ENCODE results near the gene KLK1. TPM values are rescaled to one million over a fixed set of nuclear protein-coding genes. Genes with fewer than 3 reads are reported as not detected.
A peak's percentile ranks its signal among the peaks of the same experiment; 100 is the strongest.
"Not testable (repeated sequence)": the region's sequence is repeated elsewhere in the genome, so short reads cannot be mapped to it uniquely, and the experiment has no call there.

The KLK1 gene
- total RNA-seq, 1 experiment from 2014 or later: 0.64 TPM

GRCh38 chr19:50817941-50818858 is 5.4 kb downstream of the KLK1 start:
- DNase-seq (ENCODE audit: extremely low read depth, low read depth): peak; percentile 54

DNA sequence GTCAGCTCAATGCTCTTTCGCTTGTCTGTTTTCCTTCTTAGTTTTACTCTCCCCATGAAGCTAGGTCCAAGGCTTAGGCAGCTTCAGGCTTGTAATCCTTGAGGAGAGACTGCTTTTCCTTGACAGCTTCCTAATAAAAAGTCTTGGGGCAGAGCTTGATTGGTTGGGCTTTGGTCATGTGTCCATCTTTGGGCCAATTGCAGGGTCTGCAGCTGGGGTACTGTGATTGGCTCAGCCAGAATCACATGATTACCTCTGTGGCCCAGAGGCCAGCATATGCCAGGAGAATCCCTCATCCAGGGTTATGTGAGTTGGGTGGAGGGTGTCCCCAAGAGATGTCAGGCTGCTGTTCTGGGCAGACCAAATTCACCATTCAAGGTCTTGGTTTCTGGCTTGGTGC is 8.1 kb downstream of the KLK1 start:
- DNase-seq (ENCODE audit: extremely low read depth, low read depth): no peak

DNA sequence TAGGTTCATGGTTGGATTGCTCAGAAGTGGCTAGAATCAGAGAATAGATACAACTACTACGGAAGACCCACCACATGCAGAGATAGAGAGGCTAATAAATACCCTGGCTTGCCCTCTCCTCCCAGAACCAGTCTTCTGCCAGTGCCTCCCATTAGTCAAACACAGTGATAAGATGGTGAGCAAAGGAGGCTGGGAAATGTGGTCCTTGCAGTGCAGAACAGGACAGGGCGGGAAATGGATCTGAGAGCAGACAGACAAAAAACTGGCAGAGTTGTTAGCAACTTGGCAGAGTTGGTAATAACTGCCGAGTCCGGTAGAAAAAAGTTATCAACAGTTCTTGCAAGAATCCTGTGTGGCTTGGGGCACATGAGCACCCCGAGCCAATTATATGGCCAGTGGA is 8.7 kb downstream of the KLK1 start:
- no peak for DNase-seq (ENCODE audit: extremely low read depth, low read depth)

DNA sequence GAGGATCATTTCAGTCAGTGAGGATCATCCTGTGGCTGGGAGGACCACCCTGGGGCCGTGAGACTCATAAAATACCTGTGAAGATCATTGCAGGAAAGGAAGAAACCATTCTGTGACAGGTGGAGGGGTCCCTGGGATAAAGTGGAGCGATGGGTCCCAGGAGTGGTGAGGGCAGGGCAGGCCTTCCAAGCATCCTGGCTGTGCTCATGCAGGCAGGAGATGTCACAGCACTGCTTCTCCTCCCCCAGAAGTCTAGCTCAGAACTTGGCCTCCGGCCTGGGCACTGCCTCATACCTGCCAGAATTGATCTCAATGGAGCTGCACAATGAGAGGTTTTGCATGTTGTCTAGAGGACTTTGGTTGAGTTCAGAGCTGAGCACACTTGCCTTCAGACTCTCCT is 11.1 kb downstream of the KLK1 start:
- no peak for DNase-seq (ENCODE audit: extremely low read depth, low read depth)

- DNase-seq (ENCODE audit: extremely low read depth, low read depth): not testable (repeated sequence)
Observed at GRCh38 chr19:50811622-50812238, 11.9 kb downstream of the KLK1 start.

GRCh38 chr19:50808856-50809255 is 14.7 kb downstream of the KLK1 start:
- DNase-seq (ENCODE audit: extremely low read depth, low read depth): no peak

GRCh38 chr19:50804420-50805272 is 18.9 kb downstream of the KLK1 start:
- peak; percentile 97 for DNase-seq (ENCODE audit: extremely low read depth, low read depth)

DNA sequence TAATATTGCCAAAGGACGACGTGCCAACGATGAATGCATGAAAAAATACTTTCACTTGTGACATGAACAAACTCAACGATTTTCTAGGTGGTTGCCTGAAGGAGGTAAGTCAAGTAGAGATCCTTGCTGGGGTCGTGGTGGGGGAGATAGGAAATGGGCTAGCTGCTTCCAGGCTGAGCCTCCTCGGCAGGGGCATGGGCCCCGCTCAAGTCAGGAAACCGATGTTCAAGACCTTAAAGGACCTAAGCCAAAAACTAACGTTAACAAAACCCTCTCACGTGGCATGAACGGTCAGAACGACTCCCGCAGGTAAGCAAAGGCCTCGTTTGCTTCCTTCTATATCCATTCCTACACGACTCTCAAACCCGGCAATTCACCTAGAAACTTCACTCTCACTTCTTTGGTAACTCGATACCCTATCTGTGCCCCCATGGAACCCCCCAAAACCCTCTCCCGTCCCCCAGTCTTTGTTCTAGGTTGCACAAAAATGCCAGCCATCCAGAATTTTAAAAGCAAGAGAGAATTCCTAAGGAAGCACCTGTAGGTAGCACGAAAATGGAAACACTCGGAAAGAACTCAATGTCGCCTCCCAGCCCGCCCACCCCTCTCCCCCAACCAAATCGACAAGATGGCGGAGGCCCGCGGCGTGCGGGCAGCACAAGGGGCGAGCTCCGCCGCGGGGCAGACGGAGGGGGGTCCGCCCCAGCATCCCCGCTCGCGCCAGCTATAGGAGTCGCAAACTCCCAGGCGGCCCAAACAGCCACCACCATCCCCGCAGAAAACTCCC is 19.8 kb downstream of the KLK1 start:
- no peak for DNase-seq (ENCODE audit: extremely low read depth, low read depth)

DNA sequence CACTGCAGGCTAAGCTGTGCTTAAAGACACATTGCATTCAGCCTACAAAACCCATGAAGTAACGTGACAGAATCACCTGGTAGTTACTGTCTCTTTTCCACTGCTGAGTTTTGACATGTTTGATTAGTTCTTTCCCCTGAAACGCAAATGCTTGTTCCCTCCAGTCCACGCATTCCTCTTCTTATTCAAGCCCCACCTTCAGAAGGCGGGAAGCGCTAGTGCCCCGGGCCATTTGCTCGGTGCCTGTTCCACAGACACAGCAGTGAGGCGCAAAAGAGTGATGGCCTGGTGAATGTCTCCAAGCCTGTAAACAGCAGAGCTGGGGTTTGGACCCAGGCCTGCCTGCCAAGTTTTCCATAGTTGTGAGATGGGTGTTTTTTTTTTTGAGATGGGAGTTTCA is 22.5 kb downstream of the KLK1 start:
- no peak for DNase-seq (ENCODE audit: extremely low read depth, low read depth)

DNA sequence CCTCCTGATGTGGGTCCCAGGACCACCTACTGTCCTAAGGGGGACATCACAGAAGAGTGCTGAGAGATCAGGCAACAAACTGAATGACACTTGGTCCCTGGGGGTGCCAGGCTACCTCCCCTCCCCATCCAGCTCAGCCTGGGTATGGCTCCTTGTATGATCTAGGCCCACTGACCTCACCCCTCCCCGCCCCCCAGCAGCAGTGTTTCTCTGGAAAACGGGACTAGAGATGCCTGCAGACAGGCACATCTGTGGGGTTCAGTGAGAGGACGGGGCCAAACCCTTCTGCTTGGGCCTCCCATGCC is 24.1 kb downstream of the KLK1 start:
- DNase-seq (ENCODE audit: extremely low read depth, low read depth): no peak

DNA sequence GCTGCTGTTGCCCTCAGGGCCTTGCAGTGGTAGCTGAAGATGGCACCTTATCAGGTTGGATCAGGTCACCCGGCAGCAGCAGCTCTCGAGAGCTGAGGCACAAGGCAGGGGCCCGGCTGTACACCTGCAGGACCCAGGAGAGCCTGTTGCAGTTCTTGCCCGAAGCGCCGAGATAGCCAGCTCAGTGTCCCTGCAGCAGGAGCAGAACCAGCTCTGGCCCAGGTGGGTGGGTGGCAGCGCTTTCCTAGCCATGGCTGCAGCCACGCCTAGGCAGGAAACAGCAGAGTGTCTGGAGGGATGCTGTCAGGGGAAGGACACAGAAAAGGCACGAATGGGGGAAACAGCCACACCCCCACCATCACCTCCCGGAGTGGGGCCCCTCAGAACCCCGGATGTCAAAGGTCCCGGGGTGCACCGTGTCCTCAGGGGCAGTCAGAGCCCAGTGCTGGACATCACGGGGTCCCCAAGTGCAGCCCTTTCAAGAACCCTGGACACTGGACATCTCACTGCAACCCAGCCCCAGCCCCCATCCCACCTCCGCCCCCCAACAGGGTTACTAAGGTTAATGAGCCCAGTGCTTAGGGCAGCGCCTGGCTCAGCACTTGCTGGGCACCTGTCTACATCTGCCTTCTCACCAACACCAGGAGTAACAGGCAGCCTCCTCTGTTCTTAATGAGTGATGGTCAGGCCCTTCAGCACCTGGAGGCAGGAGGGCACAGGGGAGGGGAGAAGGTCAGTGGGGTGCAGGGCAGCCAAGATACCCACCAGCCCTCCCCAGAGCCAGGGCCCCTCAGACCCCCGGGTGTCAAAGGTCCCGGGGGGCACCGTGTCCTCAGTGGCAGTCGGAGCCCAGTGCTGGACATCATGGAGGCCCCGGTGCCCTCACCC is 24.7 kb downstream of the KLK1 start:
- no peak for DNase-seq (ENCODE audit: extremely low read depth, low read depth)

DNA sequence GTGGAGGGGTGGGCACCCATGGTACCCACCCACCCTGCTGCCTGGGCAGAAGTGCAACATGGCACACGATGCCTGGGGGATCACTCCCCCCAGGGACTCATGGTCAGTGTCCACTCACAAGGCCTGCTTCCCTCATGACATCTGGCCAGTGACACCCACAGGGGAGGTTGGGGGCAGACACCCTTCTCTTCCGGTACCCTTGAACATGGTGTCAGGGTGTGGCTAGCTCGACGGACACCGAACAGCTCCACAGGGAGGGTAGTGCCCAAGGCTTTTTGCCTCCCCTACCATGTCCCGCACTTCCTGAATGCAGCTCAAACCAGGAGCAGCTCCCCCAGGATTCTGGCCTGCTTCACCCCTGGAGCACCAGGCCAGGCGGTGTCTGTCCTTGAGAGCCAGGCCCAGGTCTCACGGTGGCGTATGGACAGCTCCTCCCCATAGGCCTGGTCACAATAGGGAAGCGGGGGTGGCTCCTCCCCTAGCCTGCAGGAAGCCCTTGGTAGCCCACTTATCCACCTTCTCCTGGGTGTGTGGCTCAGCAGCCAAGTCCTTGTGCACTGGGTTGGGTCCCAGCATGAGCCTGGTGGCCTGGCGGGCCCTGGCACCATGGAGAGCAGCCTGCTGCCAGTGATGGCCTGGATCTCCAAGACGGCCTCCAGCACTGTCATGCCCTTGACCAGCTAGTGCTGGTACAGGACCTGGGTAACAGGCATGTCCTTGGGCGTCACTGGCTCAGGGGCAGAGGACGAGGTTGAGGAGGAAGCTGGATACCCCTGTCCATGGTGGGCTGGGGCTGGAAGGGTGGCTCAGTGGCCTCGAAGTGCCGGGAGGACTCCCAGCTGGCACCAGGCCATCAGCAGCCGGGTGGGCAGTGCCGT is 25.6 kb downstream of the KLK1 start:
- no peak for DNase-seq (ENCODE audit: extremely low read depth, low read depth)

- no peak for DNase-seq (ENCODE audit: extremely low read depth, low read depth)
Observed at GRCh38 chr19:50797429-50797780, 26.2 kb downstream of the KLK1 start.

- DNase-seq (ENCODE audit: extremely low read depth, low read depth): no peak
Observed at GRCh38 chr19:50796634-50797428, 26.8 kb downstream of the KLK1 start.

DNA sequence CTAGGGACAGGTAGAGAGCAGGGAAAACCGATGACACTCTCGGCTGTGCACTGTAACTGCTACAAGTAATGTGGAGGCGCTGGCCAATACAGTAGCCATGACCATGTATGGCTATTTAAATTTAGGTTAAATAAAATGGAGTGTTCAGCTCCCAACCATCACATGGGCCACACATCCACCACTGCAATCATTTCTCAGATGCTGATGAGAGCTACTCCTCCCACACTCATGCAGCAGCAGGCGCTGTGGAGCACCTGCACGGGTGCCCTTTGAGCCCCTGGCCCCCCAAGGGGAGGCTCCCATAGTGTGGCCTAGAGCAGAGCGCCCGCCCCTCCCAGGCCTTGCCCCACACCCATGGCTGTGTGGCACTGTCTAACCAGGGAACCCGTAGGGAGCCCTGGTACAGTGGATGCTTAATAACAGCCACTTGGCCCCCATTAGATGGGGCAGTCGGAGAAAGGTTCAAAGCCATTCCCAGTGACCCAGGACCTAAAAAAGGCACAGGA is 27.4 kb downstream of the KLK1 start:
- DNase-seq (ENCODE audit: extremely low read depth, low read depth): no peak

DNA sequence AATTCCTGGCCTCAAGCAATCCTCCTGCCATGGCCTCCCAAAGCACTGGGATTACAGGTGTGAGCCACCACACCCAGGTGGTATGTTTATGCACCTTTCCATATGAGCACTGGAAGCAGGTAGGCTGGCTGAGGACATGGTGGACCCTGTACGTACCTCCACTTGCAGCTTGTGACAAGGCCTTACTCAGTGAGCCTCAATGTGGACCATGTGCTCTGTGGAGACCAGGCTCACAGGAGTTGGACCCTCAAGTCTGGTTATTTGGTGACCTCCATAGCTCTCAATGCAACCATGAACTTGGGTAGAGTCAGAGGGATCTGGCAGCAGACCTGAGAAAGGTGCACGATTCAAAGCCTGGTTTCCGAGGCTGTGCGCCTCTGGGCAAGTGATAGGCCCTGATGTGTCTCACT is 27.9 kb downstream of the KLK1 start:
- DNase-seq (ENCODE audit: extremely low read depth, low read depth): no peak

DNA sequence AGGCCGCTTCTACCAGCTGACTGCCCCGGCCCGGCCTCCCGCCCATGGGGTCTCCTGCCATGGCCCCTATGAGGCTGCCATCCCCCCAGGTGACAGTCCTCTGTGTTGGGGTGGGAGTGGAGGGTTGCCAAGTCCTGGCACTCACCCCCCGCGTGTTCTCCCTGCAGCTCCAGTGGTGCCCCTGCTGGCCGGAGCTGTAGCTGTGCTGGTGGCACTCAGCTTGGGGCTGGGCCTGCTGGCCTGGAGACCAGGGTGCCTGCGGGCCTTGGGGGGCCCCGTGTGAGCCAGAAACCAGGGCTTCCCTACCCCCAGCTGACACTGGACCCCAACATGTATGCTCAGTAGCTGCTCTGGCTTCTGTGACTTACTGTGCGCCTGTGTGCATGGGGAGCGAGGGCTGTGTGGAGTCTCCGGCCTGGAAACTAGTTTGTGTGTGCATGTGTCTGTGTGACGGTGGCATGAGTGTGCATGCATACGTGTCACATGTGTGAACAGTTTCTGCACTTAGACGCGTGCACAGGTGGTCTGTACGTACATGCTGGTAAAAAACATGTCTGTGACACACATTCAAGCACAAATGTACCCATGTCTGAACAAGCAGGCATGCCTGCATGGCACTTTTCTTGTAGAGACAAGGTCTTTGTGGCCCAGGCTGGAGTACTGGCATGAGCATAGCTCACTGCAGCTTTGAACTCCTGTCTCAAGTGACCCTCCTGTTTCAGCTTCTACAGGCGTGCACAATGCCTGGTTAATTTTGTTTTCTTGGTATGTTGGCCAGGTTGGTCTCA is 28.5 kb downstream of the KLK1 start:
- no peak for DNase-seq (ENCODE audit: extremely low read depth, low read depth)
